GM12874 (cell line): ENCODE data around the gene OLFML1.

Source experiments
- TF ChIP-seq, protein P1 (sequence below): IDR thresholded peaks from 2 replicates; pipeline ENCODE4 v1.5.1; 2011; ENCODE audit warnings: low read depth, mild to moderate bottlenecking, control low read depth, low read length, moderate library complexity; ENCODE audit not compliant: insufficient read depth

OLFML1 gene

DNA sequence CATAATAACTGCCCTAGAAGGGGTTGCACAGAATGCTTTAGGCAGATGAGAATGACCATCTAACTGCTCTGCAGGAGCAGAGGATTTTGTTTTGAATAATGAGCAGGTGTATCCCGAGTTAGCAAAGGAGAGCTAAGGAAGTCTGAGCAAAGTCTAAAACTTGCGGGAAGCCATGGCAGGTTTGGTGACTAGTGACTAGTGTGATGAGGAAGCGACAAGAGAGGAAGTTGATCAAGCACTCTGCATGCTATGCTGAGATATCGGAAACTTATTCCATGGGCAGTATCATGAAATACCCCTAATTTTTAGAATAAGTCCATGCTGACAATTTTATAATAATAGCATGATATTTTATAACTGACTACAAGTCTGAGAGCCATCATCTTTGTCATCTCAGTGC is 12.9 kb downstream of the OLFML1 start:
- TF ChIP-seq, protein P1, sequence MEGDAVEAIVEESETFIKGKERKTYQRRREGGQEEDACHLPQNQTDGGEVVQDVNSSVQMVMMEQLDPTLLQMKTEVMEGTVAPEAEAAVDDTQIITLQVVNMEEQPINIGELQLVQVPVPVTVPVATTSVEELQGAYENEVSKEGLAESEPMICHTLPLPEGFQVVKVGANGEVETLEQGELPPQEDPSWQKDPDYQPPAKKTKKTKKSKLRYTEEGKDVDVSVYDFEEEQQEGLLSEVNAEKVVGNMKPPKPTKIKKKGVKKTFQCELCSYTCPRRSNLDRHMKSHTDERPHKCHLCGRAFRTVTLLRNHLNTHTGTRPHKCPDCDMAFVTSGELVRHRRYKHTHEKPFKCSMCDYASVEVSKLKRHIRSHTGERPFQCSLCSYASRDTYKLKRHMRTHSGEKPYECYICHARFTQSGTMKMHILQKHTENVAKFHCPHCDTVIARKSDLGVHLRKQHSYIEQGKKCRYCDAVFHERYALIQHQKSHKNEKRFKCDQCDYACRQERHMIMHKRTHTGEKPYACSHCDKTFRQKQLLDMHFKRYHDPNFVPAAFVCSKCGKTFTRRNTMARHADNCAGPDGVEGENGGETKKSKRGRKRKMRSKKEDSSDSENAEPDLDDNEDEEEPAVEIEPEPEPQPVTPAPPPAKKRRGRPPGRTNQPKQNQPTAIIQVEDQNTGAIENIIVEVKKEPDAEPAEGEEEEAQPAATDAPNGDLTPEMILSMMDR: no peak

DNA sequence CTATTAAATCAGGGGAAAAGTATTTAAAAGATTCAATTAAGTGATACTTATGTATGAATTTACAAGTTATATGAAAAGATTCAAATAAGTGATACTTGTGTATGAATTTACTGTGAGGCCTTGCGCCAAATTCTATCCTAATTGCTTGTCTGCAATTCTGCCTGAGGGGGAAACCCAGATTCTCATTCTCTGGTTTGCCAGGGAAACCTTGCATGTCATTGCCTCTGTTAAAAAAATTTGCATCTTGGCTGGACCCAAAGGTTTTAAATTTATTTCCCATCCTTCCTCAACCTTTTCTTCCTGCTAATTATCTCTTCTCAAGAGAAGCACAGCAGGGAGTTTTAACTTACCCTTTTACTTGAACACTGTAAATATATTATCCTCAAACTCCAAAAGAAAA is 13.8 kb downstream of the OLFML1 start:
- TF ChIP-seq, protein P1: no peak

DNA sequence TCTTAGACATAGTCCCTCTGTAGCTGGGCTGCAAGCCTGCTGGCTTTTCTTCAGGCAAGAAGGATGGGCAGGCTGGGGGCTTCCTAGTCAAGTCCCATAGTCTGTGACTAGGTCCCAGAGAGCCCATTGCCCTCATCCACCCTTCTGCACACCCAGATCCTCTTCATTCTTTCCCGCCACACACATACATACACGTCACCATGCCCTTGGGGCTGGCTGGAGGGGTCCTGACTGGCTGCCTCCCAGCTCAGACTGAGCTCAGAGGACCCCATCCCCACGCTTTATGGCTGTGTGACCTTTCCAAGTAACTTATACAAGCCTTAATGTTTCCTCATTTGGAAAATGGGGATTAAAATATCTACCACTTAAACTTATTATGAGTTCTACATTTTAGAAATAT is 14.9 kb downstream of the OLFML1 start:
- TF ChIP-seq, protein P1: no peak

DNA sequence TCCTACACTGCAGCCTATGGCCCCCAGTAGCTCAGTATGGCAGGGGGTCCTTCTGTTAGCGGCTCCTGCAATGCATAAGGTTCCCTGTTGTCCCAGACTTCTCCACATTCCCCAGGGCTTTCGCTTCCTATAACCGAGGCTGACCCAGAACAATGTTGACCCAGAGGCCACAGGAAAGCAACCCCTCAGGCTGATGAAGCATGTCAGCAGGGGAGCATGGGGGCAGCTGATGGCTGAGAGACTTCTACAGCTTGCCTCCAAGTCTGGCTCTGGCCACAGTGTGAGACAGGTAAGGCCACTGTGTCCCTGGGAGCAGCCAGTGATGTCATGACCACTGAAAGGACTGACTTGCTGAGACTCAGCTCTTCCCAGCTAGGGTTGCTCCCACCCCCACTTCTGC is 15.9 kb downstream of the OLFML1 start:
- TF ChIP-seq, protein P1: no peak

DNA sequence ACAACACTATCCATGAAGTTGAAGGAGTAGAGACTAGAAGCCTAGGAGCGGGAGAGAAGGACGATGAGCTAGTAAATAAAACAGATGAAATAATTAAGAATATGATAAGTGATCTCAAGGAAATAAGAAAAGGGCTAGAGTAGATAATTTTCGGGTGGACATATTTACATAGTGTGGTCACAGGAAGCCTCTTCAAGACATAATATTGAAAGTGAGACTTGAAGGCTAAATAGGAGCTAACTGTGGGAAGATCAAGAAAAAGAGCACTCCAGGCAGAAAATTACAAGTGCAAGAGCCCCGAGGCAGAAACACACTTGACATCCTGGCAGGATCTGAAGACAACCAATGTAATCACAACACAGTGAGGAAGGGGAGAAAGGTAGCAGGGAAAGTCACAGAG is 16.6 kb downstream of the OLFML1 start:
- TF ChIP-seq, protein P1: no peak

DNA sequence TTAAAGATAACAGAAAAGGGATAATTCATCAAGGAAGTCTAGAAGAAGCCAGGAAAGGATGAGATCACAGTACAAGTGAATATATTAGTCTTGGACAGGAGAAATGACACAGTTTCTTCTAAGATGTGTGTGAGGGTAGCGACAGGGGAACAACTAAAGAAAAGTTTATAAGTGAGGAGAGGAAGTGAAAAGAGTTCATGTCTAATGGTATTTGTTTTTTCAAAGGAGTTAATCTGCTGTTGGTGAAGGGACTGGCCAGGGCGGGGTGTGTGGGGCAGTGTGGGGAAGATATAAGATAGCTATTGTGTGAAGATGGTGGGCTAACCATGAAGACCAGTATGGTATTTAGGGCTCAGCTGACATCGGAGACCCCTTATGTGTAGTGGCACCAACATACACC is 20.9 kb downstream of the OLFML1 start:
- TF ChIP-seq, protein P1: no peak

DNA sequence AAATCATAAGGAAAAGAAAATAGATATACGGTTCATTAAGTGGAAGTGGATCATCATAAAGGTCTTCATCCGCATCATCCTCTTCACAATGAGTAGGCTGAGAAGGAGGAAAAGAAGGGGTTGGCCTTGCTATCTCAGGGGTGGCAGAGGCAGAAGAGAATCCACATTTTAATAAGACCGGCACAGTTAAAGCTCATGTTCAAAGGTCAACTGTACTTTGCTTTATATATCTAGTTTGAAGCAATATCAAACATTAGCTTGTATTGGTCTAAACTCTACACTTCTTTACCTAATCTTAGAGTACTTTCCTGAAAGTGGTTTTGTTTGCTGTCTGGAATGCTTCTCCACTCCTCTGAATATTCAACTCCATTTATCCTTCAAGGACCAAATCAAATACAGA is 22.8 kb downstream of the OLFML1 start:
- TF ChIP-seq, protein P1: no peak

DNA sequence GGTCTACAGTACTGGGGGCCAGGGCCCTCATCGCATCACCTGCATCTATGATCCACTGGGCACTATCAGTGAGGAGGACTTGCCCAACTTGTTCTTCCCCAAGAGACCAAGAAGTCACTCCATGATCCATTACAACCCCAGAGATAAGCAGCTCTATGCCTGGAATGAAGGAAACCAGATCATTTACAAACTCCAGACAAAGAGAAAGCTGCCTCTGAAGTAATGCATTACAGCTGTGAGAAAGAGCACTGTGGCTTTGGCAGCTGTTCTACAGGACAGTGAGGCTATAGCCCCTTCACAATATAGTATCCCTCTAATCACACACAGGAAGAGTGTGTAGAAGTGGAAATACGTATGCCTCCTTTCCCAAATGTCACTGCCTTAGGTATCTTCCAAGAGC is 24.7 kb downstream of the OLFML1 start:
- TF ChIP-seq, protein P1: no peak
